ENCODE measurements around the gene CIB4. TPM values are rescaled to one million over a fixed set of nuclear protein-coding genes. Genes with fewer than 3 reads are reported as not detected.

CIB4 gene
- total RNA-seq, 1 experiment from 2014 or later = not detected

- peaks cover 6% of the 10 kb centered on the region for H3F3A ChIP-seq (ENCODE audit: insufficient read depth, low read depth)
- H3K9me3 ChIP-seq (ENCODE audit: insufficient read depth, low read depth) = no peaks in the 10 kb centered on the region
- H3K36me3 ChIP-seq (ENCODE audit: low read depth) = no peaks in the 10 kb centered on the region
- intact Hi-C loops (cut with micrococcal nuclease; ENCODE audit: unreplicated experiment) = no loop called here
- no peaks in the 10 kb centered on the region for H4K20me1 ChIP-seq (ENCODE audit: insufficient read depth)
- no peaks in the 10 kb centered on the region for H3K79me2 ChIP-seq (ENCODE audit: low read depth)
- H3K4me2 ChIP-seq = no peak overlapping the region
- no peak overlapping the region for H3K27ac ChIP-seq
- no peak overlapping the region for H3K4me3 ChIP-seq
- CTCF ChIA-PET = no interaction called here
- POLR2A ChIA-PET (ENCODE audit: unreplicated experiment) = interaction anchor here (0.6 kb wide), 1 partner anchor 9 kb away, joined by 4 read pairs; no protein-coding TSS in a partner anchor
- BruUV-seq (replicated peaks) = no TSS peak
- no peak for DNase-seq
- H3K9me2 ChIP-seq (ENCODE audit: insufficient read depth) = no peaks in the 10 kb centered on the region
- H3K4me1 ChIP-seq (replicated peaks; ENCODE audit: insufficient read depth) = peaks cover 27% of the 10 kb centered on the region
- H2AFZ ChIP-seq = no peak overlapping the region
- H3K27me3 ChIP-seq (ENCODE audit: insufficient read depth, low read depth) = no peaks in the 10 kb centered on the region
- TF ChIP-seq CTCF (conservative IDR thresholded peaks at IDR 0.05) (no peak), EZH2 (IDR thresholded peaks at IDR 0.05; ENCODE audit: low read depth) (no peak)
These were observed 29.1 kb downstream of the CIB4 start for GRCh38 chr2:26612034-26612433.

- intact Hi-C loops (cut with micrococcal nuclease; ENCODE audit: unreplicated experiment) = no loop called here
- Histone ChIP-seq H3K4me3 (no peak overlapping the region), H3K4me2 (no peak overlapping the region), H3K27ac (no peak overlapping the region), H4K20me1 (ENCODE audit: insufficient read depth) (no peaks in the 10 kb centered on the region), H3K9me2 (ENCODE audit: insufficient read depth) (no peaks in the 10 kb centered on the region), H3K4me1 (replicated peaks; ENCODE audit: insufficient read depth) (peaks cover 39% of the 10 kb centered on the region), H3K9me3 (ENCODE audit: insufficient read depth, low read depth) (no peaks in the 10 kb centered on the region), H3K79me2 (ENCODE audit: low read depth) (no peaks in the 10 kb centered on the region), H3K27me3 (ENCODE audit: insufficient read depth, low read depth) (no peaks in the 10 kb centered on the region), H3K36me3 (ENCODE audit: low read depth) (no peaks in the 10 kb centered on the region), H3F3A (ENCODE audit: insufficient read depth, low read depth) (peaks cover 17% of the 10 kb centered on the region), H2AFZ (no peak overlapping the region)
- ChIA-PET CTCF (no interaction called here), POLR2A (ENCODE audit: unreplicated experiment) (no interaction called here)
- no peak for TF ChIP-seq EZH2 (IDR thresholded peaks at IDR 0.05; ENCODE audit: low read depth)
- TF ChIP-seq CTCF (conservative IDR thresholded peaks at IDR 0.05) = no peak
- DNase-seq = no peak
- no TSS peak for BruUV-seq (replicated peaks)
These were observed 30.4 kb downstream of the CIB4 start for GRCh38 chr2:26610504-26611335.

- Histone ChIP-seq H3K9me3 (ENCODE audit: insufficient read depth, low read depth) (no peaks in the 10 kb centered on the region), H3K79me2 (ENCODE audit: low read depth) (no peaks in the 10 kb centered on the region), H4K20me1 (ENCODE audit: insufficient read depth) (no peaks in the 10 kb centered on the region), H3K27me3 (ENCODE audit: insufficient read depth, low read depth) (no peaks in the 10 kb centered on the region), H3K9me2 (ENCODE audit: insufficient read depth) (no peaks in the 10 kb centered on the region), H3F3A (ENCODE audit: insufficient read depth, low read depth) (peaks cover 18% of the 10 kb centered on the region), H2AFZ (no peak overlapping the region), H3K36me3 (ENCODE audit: low read depth) (no peaks in the 10 kb centered on the region), H3K4me2 (no peak overlapping the region), H3K4me1 (replicated peaks; ENCODE audit: insufficient read depth) (peaks cover 42% of the 10 kb centered on the region), H3K4me3 (no peak overlapping the region), H3K27ac (no peak overlapping the region)
- no peak for DNase-seq
- POLR2A ChIA-PET (ENCODE audit: unreplicated experiment) = no interaction called here
- BruUV-seq (replicated peaks) = no TSS peak
- TF ChIP-seq EZH2 (IDR thresholded peaks at IDR 0.05; ENCODE audit: low read depth) = no peak
- TF ChIP-seq CTCF (conservative IDR thresholded peaks at IDR 0.05) = no peak
- CTCF ChIA-PET = interaction anchor here (0.6 kb wide), 1 partner anchor 135 kb away, joined by 6 read pairs; no protein-coding TSS in a partner anchor
- intact Hi-C loops (cut with micrococcal nuclease; ENCODE audit: unreplicated experiment) = loop anchor here (5.0 to 10.0 kb wide), 2 partner anchors 87 to 235 kb away; partner anchors contain the start of gene DPYSL5
These were observed 31.3 kb downstream of the CIB4 start for GRCh38 chr2:26609839-26610277.

Data from PC-9 (cell line).